BE2C (cell line): ENCODE data around the gene ANKRD30A.

ENCODE experiments used
- DNase-seq: peaks from one replicate; pipeline ENCODE4 v3.0.0-alpha.2; 2020
- H3K27me3 ChIP-seq: fragments of 250-450 bp; sonication (Bioruptor Pico); 2 replicates; pipeline ENCODE4 v1.5.1; 2020; ENCODE audit warnings: mild to moderate bottlenecking
- H3K36me3 ChIP-seq: fragments of 250-450 bp; sonication (Bioruptor Pico); 2 replicates; pipeline ENCODE4 v1.5.1; 2020; ENCODE audit warnings: mild to moderate bottlenecking
- H3K4me1 ChIP-seq: fragments of 250-450 bp; sonication (Bioruptor Pico); 2 replicates; pipeline ENCODE4 v1.5.1; 2020
- H3K4me3 ChIP-seq: 2 replicates; pipeline ENCODE4 v1.5.1; 2011; ENCODE audit warnings: low read depth, low read length
- H3K9me3 ChIP-seq: fragments of 250-450 bp; sonication (Bioruptor Pico); 2 replicates; pipeline ENCODE4 v1.5.1; 2020
- TF ChIP-seq, protein P1 (sequence below): IDR thresholded peaks from 2 replicates; pipeline ENCODE4 v1.5.1; 2012; ENCODE audit warnings: mild to moderate bottlenecking, low read depth, low read length

The ANKRD30A gene

DNA sequence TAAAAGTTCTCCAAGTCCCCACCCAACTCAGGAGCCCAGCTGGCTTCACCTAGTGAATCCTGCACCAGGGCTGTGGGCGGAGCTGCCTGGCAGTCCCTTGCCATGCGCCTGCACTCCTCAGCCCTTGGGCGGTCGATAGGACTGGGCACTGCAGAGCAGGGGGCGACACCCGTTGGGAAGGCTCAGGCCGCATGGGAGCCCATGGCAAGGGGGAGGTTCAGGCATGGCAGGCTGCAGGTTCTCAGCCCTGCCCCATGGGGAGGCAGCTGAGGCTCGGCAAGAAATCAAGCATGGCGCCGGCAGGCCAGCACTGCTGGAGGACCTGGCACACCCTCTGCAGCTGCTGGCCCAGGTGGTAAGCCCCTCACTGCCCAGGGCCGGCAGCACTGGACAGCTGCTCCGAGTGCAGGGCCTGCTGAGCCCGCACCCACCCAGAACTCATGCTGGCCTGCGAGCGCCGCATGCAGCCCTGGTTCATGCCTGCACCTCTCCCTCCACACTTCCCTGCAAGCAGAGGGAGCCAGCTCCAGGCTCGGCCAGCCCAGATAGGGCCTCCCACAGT, 149.9 kb downstream of the ANKRD30A start:
- Histone ChIP-seq H3K4me1 (no peaks in the 10 kb centered on the region), H3K36me3 (no peaks in the 10 kb centered on the region), H3K27me3 (no peaks in the 10 kb centered on the region), H3K9me3 (no peaks in the 10 kb centered on the region), H3K4me3 (no peak overlapping the region)
- no peak for DNase-seq
- TF ChIP-seq, protein P1, sequence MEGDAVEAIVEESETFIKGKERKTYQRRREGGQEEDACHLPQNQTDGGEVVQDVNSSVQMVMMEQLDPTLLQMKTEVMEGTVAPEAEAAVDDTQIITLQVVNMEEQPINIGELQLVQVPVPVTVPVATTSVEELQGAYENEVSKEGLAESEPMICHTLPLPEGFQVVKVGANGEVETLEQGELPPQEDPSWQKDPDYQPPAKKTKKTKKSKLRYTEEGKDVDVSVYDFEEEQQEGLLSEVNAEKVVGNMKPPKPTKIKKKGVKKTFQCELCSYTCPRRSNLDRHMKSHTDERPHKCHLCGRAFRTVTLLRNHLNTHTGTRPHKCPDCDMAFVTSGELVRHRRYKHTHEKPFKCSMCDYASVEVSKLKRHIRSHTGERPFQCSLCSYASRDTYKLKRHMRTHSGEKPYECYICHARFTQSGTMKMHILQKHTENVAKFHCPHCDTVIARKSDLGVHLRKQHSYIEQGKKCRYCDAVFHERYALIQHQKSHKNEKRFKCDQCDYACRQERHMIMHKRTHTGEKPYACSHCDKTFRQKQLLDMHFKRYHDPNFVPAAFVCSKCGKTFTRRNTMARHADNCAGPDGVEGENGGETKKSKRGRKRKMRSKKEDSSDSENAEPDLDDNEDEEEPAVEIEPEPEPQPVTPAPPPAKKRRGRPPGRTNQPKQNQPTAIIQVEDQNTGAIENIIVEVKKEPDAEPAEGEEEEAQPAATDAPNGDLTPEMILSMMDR = no peak

DNA sequence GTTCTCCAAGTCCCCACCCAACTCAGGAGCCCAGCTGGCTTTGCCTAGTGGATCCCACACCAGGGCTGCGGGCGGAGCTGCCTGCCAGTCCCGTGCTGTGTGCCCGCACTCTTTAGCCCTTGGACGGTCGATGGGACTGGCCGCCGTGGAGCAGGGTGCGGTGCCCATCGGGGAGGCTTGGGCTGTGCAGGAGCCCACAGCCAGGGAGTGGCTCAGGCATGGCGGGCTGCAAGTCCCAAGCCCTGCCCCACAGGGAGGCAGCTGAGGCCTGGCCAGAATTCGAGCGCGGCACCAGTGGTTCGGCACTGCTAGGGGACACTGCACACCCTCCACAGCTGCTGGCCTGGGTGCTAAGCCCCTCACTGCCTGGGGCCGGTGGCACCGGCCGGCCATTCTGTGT, 159.7 kb downstream of the ANKRD30A start:
- Histone ChIP-seq H3K36me3 (no peaks in the 10 kb centered on the region), H3K4me3 (no peak overlapping the region), H3K9me3 (no peaks in the 10 kb centered on the region), H3K27me3 (no peaks in the 10 kb centered on the region), H3K4me1 (no peaks in the 10 kb centered on the region)
- DNase-seq = no peak
- TF ChIP-seq, protein P1 = no peak

DNA sequence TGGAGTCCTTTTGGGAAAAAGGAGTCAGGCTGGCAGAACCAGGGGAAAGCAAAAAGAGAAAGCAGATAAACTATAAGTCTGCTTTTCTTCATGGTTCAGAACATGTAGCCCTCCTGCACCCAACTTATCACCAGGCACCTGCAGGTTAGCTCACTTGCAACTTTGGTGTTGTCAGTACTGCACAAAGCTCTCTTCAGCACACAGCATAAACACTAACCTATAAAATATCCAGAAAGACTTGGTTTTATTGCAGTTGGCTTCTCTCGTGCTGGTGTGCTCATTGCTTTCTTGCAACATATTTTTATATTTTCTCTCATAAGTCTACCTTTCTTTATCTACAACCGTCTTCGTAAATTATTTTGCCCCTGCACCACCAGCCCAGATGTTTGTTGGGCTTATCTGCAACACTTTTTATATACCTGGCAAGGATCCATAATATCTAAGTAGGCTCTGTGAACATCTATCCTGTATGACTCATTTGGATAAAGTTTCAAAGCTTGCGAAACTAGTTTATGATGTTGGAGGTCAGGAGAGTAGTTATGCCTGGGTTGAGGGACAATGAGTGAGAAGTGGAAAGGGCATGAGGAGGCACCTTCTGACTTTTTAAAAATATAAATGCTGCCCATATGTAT, 164.6 kb downstream of the ANKRD30A start:
- Histone ChIP-seq H3K36me3 (no peaks in the 10 kb centered on the region), H3K9me3 (no peaks in the 10 kb centered on the region), H3K4me1 (no peaks in the 10 kb centered on the region), H3K27me3 (no peaks in the 10 kb centered on the region), H3K4me3 (no peak overlapping the region)
- DNase-seq = no peak
- TF ChIP-seq, protein P1 = no peak

DNA sequence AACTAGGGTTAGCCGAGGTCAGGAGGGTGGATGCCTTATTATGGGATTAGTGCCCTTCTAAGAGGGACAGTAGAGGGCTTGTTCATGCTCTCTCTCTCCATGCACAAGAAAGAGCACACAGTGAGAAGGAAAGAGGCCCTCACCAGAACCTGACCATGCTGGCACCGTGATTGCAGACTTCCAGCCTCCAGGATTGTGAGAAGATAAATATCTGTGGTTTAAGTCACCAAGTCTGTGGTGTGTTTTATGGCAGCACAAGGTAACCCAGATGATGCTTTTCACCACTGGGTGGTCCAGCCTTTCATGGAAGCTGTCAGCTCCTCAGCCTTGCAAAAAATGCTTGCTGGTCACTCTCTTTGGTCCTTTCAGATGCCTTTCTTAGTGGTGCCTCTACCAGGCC, 175.9 kb downstream of the ANKRD30A start:
- H3K9me3 ChIP-seq = no peaks in the 10 kb centered on the region

DNA sequence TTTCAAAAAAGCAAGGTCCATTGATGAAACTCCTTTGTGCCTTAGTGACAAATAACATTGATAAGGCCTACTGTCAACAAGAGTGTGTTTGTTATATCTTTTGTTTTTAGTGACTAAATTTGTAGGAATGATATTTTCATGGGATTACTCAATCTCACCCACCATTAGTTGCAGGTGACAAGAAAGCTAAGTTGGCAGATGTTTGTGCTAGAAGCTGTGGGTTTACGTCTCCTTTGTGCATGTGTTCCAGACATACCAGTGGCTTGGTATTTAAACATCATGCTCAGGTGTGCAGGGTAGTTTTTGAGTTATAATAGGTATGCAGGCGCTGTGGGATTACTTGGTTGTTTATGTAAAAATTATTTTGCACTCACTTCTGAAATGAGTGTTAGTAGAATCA, 178.6 kb downstream of the ANKRD30A start:
- TF ChIP-seq, protein P1 = no peak
- H3K36me3 ChIP-seq = no peaks in the 10 kb centered on the region
- H3K4me3 ChIP-seq = no peak overlapping the region
- no peaks in the 10 kb centered on the region for H3K9me3 ChIP-seq
- no peaks in the 10 kb centered on the region for H3K4me1 ChIP-seq
- H3K27me3 ChIP-seq = no peaks in the 10 kb centered on the region
- DNase-seq = no peak

More for the DNA sequence above, 175.9 kb downstream of the ANKRD30A start:
- H3K4me3 ChIP-seq = no peak overlapping the region
- DNase-seq = no peak
- H3K4me1 ChIP-seq = no peaks in the 10 kb centered on the region
- no peaks in the 10 kb centered on the region for H3K27me3 ChIP-seq
- no peaks in the 10 kb centered on the region for H3K36me3 ChIP-seq
- TF ChIP-seq, protein P1 = no peak

DNA sequence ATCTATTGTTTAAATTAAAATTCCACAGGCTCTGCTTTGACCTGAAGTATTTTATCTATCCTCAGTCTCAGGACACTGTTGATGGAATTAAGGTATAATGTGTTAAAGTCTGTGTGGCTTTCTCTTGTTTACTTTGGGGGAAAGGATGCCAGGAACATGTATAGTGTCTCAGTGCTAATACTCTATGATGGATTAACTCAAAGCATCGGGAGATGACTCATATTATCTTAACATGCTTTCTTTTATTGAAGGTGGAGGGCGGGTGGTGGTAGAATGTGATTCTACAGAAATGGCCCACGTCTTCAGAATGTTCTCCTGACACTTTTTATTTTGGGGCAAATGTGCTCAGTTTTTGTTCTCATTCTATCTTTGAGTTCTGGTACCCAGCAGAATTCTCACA, 189.0 kb downstream of the ANKRD30A start:
- Histone ChIP-seq H3K36me3 (no peaks in the 10 kb centered on the region), H3K9me3 (no peaks in the 10 kb centered on the region), H3K4me3 (no peak overlapping the region), H3K27me3 (no peaks in the 10 kb centered on the region), H3K4me1 (no peaks in the 10 kb centered on the region)
- DNase-seq = no peak
- TF ChIP-seq, protein P1 = no peak
